ENCODE measurements around the gene OAT.

Gene OAT

DNA sequence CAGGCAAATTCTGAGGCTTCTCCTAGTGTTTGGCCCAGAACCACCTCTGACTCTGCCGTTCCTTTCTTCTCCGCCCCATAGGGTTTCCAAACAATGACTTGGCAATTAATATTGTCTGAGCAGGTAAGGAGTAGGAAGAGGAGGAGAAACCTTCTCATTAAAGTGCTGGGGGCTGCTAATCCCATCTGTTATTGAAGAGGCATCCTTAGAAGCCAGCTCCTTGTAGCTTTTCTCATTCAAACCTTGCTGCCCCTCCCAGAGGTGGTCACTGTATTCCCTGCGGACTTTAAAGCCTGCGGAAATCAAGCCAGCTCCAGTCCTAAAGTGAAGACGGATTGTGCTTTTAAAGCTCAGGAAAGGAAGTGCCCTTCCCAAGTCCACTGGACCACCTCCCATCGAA is 32.6 kb upstream of the OAT start:
- no peak overlapping the region for H3K4me3 ChIP-seq

GRCh38 chr10:124450783-124451057 is 32.0 kb upstream of the OAT start:
- Histone ChIP-seq H3K4me3 (no peak overlapping the region), H3K27ac (no peak overlapping the region)
- DNase-seq (ENCODE audit: low spot score): no peak
- TF ChIP-seq, protein P1, sequence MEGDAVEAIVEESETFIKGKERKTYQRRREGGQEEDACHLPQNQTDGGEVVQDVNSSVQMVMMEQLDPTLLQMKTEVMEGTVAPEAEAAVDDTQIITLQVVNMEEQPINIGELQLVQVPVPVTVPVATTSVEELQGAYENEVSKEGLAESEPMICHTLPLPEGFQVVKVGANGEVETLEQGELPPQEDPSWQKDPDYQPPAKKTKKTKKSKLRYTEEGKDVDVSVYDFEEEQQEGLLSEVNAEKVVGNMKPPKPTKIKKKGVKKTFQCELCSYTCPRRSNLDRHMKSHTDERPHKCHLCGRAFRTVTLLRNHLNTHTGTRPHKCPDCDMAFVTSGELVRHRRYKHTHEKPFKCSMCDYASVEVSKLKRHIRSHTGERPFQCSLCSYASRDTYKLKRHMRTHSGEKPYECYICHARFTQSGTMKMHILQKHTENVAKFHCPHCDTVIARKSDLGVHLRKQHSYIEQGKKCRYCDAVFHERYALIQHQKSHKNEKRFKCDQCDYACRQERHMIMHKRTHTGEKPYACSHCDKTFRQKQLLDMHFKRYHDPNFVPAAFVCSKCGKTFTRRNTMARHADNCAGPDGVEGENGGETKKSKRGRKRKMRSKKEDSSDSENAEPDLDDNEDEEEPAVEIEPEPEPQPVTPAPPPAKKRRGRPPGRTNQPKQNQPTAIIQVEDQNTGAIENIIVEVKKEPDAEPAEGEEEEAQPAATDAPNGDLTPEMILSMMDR (IDR thresholded peaks at IDR 0.05): no peak

More for the DNA sequence above, 32.6 kb upstream of the OAT start:
- H3K27ac ChIP-seq: no peak overlapping the region
- TF ChIP-seq, protein P1 (IDR thresholded peaks at IDR 0.05): no peak
- no peak for DNase-seq (ENCODE audit: low spot score)

DNA sequence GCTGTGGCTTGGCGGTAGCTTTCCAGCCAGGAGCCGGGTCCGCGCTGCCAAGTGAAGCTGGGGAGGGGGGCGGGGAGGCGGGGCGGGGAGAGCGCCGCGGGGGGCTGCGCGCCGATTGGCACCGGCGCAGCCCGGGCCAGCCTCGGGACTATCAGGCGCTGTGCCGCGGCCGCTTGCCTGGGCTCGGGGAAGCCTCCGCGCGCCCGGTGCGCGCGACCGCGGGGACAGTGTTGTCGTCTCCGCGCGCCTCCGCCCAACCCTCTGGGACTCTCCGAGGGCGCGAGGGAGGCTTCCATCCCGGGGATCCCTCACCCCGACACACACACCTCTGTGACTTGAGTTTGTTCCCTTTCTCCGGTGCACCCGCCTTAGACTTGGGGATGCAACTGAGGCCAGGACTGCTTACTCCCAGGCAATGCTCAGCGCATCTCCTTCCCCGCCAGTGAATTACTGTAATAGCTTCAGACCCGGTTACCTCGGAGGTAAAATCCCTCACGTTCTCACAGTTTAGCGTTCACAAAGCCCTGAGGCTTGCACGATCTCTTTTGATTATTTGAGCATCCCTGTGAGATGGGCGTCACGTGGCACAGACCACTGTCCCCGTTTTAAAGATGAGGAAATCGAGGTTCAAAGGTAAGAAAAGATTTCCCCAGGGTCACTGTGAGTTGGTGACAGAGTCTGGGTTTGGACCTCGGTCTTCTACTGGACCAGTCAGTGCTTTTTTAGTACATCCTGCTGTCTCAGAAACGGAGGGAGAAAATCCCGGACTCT is 31.5 kb upstream of the OAT start, which contains the start of gene NKX1-2:
Gene NKX1-2 (minus strand): TSS at position 24 of the 771 bp plus-strand sequence. CDS start 92 bp downstream, outside the sequence.
- no peak for DNase-seq (ENCODE audit: low spot score)
- Histone ChIP-seq H3K27ac (no peak within 1 kb of the TSS), H3K4me3 (peak within 1 kb of the TSS; percentile 39)
- TF ChIP-seq, protein P1 (IDR thresholded peaks at IDR 0.05): no peak

GRCh38 chr10:124449170-124450011 is 30.7 kb upstream of the OAT start:
- DNase-seq (ENCODE audit: low spot score): no peak
- TF ChIP-seq, protein P1 (IDR thresholded peaks at IDR 0.05): no peak

DNA sequence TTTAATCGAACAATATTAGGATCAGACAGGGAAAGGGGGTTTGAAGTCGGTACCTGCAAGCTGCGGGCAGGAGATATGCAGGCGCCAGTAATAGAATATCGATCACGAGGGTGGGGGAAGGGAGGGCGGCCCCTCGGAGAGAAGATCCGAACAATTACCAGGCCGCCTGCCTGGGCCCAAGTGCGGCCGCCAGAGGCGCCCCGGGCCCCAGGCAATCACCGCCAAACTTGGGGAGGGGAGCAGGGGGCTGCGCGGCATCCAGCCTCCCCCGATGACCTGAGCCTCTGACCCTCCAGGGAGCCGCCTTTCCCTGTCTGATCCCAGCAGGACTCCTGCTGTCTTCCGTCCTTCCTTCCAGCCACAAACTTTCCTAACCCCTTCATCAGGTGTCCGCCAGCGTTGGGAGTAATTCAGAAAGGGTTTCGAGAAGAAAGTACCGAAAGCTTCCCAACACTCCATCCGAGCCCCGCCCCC is 30.0 kb upstream of the OAT start:
- DNase-seq (ENCODE audit: low spot score): no peak
- TF ChIP-seq, protein P1 (IDR thresholded peaks at IDR 0.05): no peak
- peak overlapping the region; percentile 39 for H3K4me3 ChIP-seq
- no peak overlapping the region for H3K27ac ChIP-seq

More at GRCh38 chr10:124449170-124450011, 30.7 kb upstream of the OAT start:
- no peak overlapping the region for H3K27ac ChIP-seq
- H3K4me3 ChIP-seq: peak overlapping the region; percentile 39

- DNase-seq (ENCODE audit: low spot score): no peak
- TF ChIP-seq, protein P1 (IDR thresholded peaks at IDR 0.05): no peak
- no peak overlapping the region for H3K27ac ChIP-seq
- H3K4me3 ChIP-seq: peak overlapping the region; percentile 47
Measured at GRCh38 chr10:124447751-124448466, 29.2 kb upstream of the OAT start.
